OCI-LY1 (cell line): ENCODE results near the gene SUN2.

ENCODE experiments used
- H2AFZ ChIP-seq: fragments of 200-600 bp; sonication (generic), shearing (Covaris generic); 2 replicates; pipeline ENCODE4 v1.6.0; 2014; ENCODE audit warnings: antibody characterized with exemption, mild to moderate bottlenecking, low read length
- H3F3A ChIP-seq: fragments of 200-600 bp; sonication (generic), shearing (Covaris generic); 2 replicates; pipeline ENCODE4 v1.6.0; 2014; ENCODE audit warnings: mild to moderate bottlenecking, antibody characterized with exemption, low read length, moderate library complexity; ENCODE audit not compliant: insufficient read depth
- H3K27ac ChIP-seq: fragments of 200-600 bp; sonication (generic); 2 replicates; pipeline ENCODE4 v1.5.1; 2014; ENCODE audit warnings: low read length, mixed run types, mild to moderate bottlenecking, low read depth; ENCODE audit not compliant: poor library complexity, severe bottlenecking
- H3K27me3 ChIP-seq: fragments of 200-600 bp; sonication (generic); 2 replicates; pipeline ENCODE4 v1.6.0; 2014; ENCODE audit warnings: antibody characterized with exemption, mild to moderate bottlenecking, low read length, moderate library complexity; ENCODE audit not compliant: insufficient read depth
- H3K36me3 ChIP-seq: fragments of 200-600 bp; sonication (generic); 2 replicates; pipeline ENCODE4 v1.6.1; 2014; ENCODE audit warnings: mild to moderate bottlenecking, antibody characterized with exemption, low read length, moderate library complexity, mixed read lengths; ENCODE audit not compliant: insufficient read depth
- H3K4me1 ChIP-seq: fragments of 200-600 bp; sonication (generic); 2 replicates; pipeline ENCODE4 v1.5.1; 2014; ENCODE audit warnings: mild to moderate bottlenecking, low read length, moderate library complexity; ENCODE audit not compliant: insufficient read depth, severe bottlenecking
- H3K4me2 ChIP-seq: fragments of 200-600 bp; sonication (generic), shearing (Covaris generic); 2 replicates; pipeline ENCODE4 v1.6.1; 2014; ENCODE audit warnings: low read length
- H3K4me3 ChIP-seq: fragments of 200-600 bp; sonication (generic); 2 replicates; pipeline ENCODE4 v1.5.1; 2014; ENCODE audit warnings: low read length, low read depth, mild to moderate bottlenecking, mixed read lengths; ENCODE audit not compliant: poor library complexity, severe bottlenecking
- H3K79me2 ChIP-seq: fragments of 200-600 bp; shearing (Covaris generic); 2 replicates; pipeline ENCODE4 v1.6.1; 2016; ENCODE audit warnings: mixed run types, low read length, mixed read lengths; ENCODE audit not compliant: insufficient read depth
- H3K9ac ChIP-seq: fragments of 200-600 bp; sonication (generic), shearing (Covaris generic); 2 replicates; pipeline ENCODE4 v1.6.1; 2014; ENCODE audit warnings: mild to moderate bottlenecking, low read length, mixed read lengths
- H3K9me2 ChIP-seq: fragments of 200-600 bp; sonication (generic), shearing (Covaris generic); 2 replicates; pipeline ENCODE4 v1.6.1; 2014; ENCODE audit warnings: low read depth, mild to moderate bottlenecking, low read length, mixed read lengths
- H3K9me3 ChIP-seq: fragments of 200-600 bp; shearing (Covaris generic); 2 replicates; pipeline ENCODE4 v1.6.1; 2014; ENCODE audit warnings: low read length, mixed read lengths
- H4K20me1 ChIP-seq: fragments of 200-600 bp; sonication (generic), shearing (Covaris generic); 2 replicates; pipeline ENCODE4 v1.6.0; 2016; ENCODE audit warnings: mild to moderate bottlenecking, low read length; ENCODE audit not compliant: insufficient read depth
- CTCF ChIP-seq: fragments of 200-600 bp; sonication (generic), shearing (Covaris generic); IDR thresholded peaks from 2 replicates; pipeline ENCODE4 v1.5.1; 2017; ENCODE audit warnings: mild to moderate bottlenecking, antibody characterized with exemption, low read length, moderate library complexity, mixed read lengths
- EZH2 ChIP-seq: fragments of 200-600 bp; sonication (generic), shearing (Covaris generic); IDR thresholded peaks from 2 replicates; pipeline ENCODE4 v1.8.0; 2017; ENCODE audit warnings: borderline replicate concordance, mixed run types, mild to moderate bottlenecking, antibody characterized with exemption, low read length, moderate library complexity, mixed read lengths

SUN2 gene

DNA sequence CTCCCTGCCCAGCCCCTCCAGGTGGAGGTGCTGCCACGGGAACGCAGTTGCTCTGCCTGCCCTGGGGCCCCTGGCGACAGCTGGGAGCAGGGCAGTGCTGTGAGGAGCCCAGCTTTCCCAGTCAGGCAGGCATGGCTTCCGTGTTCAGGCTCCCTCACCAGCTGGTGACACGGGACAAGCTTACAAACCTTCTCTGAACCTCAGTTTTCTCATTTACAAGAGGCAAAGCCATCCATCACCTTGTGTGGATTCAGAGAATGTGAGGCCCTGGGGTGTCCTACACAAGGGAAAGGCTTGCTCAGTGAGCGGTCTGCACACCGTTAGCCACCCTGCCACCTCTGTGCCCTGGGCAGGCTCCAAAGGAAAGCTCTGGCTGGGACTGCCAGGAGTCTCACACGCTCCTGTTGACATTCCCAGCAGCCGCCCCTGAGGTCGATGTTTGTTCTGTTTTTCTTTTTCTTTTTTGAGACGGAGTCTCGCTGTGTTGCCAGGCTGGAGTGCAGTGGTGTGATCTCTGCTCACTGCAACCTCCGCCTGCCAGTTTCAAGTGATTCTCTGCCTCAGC lies 23.5 kb downstream of the SUN2 start:
- no peaks in the 10 kb centered on the region for H4K20me1 ChIP-seq
- no peak overlapping the region for H3K27ac ChIP-seq
- H3F3A ChIP-seq: no peaks in the 10 kb centered on the region
- no peaks in the 10 kb centered on the region for H3K9me3 ChIP-seq
- no peak overlapping the region for H3K4me3 ChIP-seq
- H3K4me2 ChIP-seq: no peak overlapping the region
- no peak overlapping the region for H2AFZ ChIP-seq
- no peaks in the 10 kb centered on the region for H3K27me3 ChIP-seq
- TF ChIP-seq EZH2 (no peak), CTCF (no peak)
- no peaks in the 10 kb centered on the region for H3K9me2 ChIP-seq
- no peaks in the 10 kb centered on the region for H3K4me1 ChIP-seq
- H3K79me2 ChIP-seq: no peaks in the 10 kb centered on the region
- H3K36me3 ChIP-seq: peaks cover 80% of the 10 kb centered on the region; the same call in 1 of the 2 replicates
- H3K9ac ChIP-seq: no peak overlapping the region

- H4K20me1 ChIP-seq: no peaks in the 10 kb centered on the region
- no peaks in the 10 kb centered on the region for H3F3A ChIP-seq
- no peak overlapping the region for H3K27ac ChIP-seq
- H3K9ac ChIP-seq: no peak overlapping the region
- no peaks in the 10 kb centered on the region for H3K9me3 ChIP-seq
- H3K9me2 ChIP-seq: no peaks in the 10 kb centered on the region
- TF ChIP-seq EZH2: no peak
- TF ChIP-seq CTCF: no peak
- no peak overlapping the region for H2AFZ ChIP-seq
- H3K36me3 ChIP-seq: peaks cover 80% of the 10 kb centered on the region; the same call in 1 of the 2 replicates
- H3K4me1 ChIP-seq: no peaks in the 10 kb centered on the region
- H3K4me2 ChIP-seq: no peak overlapping the region
- no peaks in the 10 kb centered on the region for H3K79me2 ChIP-seq
- no peaks in the 10 kb centered on the region for H3K27me3 ChIP-seq
- H3K4me3 ChIP-seq: no peak overlapping the region
These were observed 24.1 kb downstream of the SUN2 start for GRCh38 chr22:38731703-38732161.

DNA sequence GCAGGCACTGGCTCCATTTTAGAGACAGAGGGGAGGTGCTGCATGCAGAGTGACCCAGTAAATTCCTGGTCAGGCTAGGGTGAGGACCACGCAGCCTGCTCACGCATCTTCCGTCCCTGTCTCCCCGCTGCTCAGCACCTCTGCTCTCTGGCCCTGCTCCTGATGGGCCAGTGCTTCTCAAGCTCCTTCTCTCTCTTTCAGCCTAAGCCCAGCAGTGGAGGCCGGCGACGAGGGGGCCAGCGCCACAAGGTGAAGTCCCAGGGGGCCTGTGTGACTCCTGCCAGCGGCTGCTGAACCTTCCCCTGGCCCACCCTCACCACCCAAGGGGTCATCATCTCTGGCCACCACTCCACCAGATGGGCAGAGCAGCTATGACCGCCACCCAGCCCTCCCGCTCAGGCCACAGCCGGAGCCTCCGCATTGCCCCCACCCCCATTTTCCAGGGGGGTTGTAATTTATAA lies 25.4 kb downstream of the SUN2 start:
- H4K20me1 ChIP-seq: no peaks in the 10 kb centered on the region
- H3F3A ChIP-seq: no peaks in the 10 kb centered on the region
- no peaks in the 10 kb centered on the region for H3K4me1 ChIP-seq
- H3K27ac ChIP-seq: no peak overlapping the region
- H3K36me3 ChIP-seq: peaks cover 81% of the 10 kb centered on the region
- no peak overlapping the region for H3K4me2 ChIP-seq
- TF ChIP-seq EZH2 (no peak), CTCF (no peak)
- no peaks in the 10 kb centered on the region for H3K27me3 ChIP-seq
- H3K9me3 ChIP-seq: no peaks in the 10 kb centered on the region
- H3K9ac ChIP-seq: no peak overlapping the region
- H2AFZ ChIP-seq: no peak overlapping the region
- no peaks in the 10 kb centered on the region for H3K79me2 ChIP-seq
- no peak overlapping the region for H3K4me3 ChIP-seq
- H3K9me2 ChIP-seq: no peaks in the 10 kb centered on the region
